Renal pelvis (tissue), 4 donors: ENCODE measurements around the gene MYO16. TPM values are rescaled to one million over a fixed set of nuclear protein-coding genes. Genes with fewer than 3 reads are reported as not detected.

Source experiments
- DNase-seq: peaks from one replicate; pipeline ENCODE4 v3.0.0-alpha.2; 2013
- polyA plus RNA-seq, 3 donors: library from polyadenylated mRNA; unstranded; fragments of 120-200 nt; gene quantifications; one replicate each; pipeline ENCODE4 v1.2.1, GENCODE V29; 2013; ENCODE audit not compliant: insufficient read length in 3 of 3

Gene MYO16
- polyA plus RNA-seq, 3 donors, result 0.26 to 0.54 (median 0.52) TPM

DNA sequence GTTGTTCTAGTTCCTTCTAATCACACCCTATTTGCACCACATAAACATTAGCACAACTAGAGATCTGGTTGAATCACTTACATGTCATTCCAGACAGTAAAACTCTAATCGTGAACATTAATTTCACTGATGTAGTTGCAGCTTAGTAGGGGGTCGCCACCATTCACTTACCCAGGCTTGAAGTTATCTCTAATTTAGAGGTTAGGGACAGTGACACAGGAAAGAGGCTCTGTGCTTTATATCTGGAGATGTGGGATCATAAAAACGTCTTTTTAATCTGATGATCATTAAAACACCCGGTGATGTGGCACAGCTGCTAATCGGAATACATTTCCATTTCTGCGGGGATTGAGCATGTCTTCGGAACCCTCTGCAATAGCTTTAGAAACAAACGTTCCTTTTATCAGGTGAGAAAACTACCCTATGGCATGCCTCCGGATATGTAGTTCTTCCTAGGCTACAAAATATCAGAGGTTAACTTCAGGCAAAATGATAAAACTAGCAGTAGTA, 523.0 kb downstream of the MYO16 start:
- no peak for DNase-seq

DNA sequence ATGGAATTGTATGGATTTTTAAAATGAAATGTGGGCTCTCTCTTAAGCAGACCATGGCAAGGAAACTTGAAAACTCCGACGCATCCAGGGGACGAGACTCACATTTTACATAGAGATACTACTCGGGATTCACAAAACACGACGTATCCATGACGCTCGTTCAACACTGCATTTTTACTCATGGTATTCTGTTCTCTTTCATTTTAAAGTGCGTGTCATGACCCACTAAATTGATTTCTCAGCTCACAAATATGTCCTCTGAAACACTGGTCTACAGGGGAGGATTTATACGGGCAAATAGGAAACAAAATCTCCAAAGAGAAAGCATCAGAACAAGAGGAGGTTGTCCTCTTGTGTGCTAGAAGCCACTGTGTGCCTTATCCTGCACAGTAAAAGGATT, 523.5 kb downstream of the MYO16 start:
- no peak for DNase-seq

DNA sequence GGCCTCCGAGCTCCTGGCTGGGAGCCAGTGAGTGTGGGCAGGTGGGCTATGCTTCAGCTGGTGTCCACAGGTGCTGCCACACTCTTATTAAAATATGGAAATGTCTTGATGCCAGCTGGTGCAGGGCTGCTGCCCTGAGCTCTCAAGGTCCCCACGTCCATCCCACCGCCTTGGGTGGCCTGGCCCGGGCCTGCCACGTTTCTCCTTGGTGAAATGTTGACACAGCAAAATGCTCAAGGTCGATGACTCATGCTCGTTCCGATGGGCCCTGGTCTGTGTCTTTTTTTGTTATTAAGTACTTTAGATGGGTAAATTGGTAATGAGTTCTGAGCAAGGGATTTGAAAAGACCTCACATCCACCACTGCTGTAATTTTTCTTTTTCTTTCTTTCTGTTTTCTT, 524.7 kb downstream of the MYO16 start:
- no peak for DNase-seq

DNA sequence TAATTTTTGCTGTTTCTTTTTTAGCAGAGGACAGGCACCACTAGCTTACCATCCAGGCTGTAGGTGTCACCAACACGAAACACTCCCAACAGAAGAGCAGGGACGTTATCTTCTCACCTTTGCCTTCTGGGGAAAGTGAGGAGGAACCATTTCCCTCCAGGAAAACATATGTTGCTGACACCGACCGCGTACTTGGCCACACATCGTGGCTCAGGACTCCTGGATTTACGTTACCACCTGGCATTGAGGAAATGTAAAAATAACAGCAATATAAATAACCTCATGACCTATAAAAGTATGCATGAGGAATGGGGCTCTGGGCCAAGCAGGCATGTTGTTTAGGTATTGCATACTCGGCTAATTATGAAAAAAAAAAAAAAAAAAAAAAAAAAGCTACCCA, 525.1 kb downstream of the MYO16 start:
- no peak for DNase-seq

GRCh38 chr13:109154966-109155761, 525.8 kb downstream of the MYO16 start:
- no peak for DNase-seq

DNA sequence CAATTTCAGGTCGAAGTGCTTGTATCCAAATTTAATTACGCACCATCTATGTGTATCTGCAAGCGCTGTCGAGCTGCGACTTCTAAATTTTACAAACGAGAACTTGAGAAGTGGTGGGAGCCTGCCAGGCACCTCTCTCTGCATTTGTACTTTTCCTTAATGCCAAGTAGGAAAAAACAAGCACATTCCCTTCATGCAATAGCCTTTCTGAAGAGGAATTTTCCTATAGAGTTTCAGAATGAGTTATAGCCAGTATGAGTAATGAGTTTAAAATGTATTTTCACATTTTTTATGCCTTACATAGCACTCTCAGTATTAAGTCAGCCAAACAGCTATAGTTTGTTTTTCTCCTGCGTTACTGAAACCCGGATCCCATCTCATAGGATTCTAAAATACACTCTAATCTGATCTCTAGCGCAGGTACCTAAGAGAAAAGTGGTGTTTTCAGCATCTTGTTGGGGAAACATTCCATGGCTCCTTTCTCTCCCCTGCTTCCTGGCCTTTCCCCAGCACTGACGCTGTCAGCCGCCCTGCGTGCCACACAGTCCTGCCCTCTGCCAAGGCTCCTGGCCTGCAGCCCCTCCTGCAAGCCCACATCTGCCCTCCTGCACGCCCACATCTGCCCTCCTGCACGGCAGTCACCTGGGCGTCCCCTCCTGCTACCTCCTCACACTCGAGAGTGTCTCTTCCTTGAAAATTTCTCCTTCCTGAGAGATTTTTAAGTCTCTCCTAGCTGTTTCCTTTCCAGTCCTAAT, 526.9 kb downstream of the MYO16 start:
- DNase-seq, result no peak

GRCh38 chr13:109157275-109157674, 527.9 kb downstream of the MYO16 start:
- no peak for DNase-seq

- no peak for DNase-seq
Measured at GRCh38 chr13:109158383-109158782, 529.0 kb downstream of the MYO16 start.

- DNase-seq, result no peak
Measured at GRCh38 chr13:109159650-109160309, 530.4 kb downstream of the MYO16 start.

GRCh38 chr13:109160357-109160756, 530.9 kb downstream of the MYO16 start:
- DNase-seq, result no peak

DNA sequence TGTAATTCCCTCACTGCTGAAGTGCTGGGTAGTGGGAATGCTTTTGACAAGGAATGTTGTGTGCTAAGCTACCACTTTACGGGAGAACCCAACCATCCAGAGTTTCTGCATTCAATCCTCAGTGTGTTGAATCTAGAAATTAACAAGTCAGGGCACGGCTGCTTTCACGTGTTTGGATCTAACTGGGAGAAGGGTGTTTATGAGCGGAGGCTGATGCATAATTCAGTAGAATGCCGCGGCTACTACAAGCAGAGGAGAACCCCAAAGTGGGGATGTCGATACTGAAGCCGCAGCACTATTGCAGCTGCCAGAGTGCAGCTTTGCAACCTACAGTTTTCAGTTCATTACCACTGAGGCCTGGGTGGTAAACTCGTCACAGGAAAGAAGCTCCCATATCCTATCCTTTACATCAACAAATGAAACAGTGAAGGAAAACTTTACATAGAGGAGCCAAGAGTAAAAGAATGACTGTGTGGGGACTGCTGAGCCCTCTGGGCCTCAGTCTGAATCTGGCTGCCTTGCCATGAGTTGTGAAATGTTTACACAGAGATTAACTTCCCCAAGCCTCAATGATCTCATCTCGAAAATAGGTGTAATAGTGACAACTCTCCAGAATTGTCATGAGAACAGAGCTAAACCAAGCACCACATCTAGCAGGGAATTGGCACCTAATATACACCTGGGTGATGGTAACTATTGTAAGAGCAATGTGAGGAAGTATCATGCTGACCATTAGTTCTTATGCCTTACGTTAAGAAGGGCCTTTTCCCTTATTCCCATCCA, 531.7 kb downstream of the MYO16 start:
- DNase-seq, result no peak

DNA sequence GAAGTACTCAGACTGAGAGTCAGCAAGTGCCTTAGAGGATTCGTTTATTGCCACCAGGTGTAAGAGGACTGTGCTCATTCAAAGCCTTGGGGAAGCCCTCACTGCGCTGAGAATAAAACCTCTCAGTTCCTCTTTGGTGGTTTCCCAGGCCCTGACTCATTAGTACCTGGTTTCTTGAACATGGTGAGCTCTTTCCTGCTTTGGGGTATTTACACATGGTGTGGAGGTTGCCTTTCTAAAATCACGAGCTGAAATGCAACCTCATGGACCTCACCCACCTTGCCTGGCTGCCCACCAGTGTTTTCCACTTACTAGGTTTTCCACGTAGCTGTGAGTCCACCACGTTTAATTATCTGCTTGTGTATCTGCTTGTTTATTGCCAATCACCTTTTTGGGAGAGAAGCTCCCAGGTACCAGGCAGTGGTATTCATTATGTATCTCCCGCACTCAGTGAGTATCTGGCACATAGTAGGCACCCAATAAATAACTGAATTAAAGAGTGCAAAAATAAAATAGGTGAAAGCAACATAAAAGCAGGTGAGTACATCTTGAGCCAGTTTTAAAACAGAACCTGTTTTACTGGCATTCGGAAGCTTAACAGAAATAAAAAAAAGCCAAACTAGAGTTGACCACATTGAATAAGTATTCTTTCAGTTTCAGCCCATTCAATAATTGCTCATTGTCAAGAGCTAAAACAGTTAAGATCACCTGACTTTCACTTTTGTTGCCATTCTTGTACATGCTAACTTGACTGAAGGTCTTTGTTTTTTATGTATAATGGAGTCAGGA, 533.0 kb downstream of the MYO16 start:
- DNase-seq, result no peak

- DNase-seq, result no peak
Measured at GRCh38 chr13:109163037-109163379, 533.6 kb downstream of the MYO16 start.

DNA sequence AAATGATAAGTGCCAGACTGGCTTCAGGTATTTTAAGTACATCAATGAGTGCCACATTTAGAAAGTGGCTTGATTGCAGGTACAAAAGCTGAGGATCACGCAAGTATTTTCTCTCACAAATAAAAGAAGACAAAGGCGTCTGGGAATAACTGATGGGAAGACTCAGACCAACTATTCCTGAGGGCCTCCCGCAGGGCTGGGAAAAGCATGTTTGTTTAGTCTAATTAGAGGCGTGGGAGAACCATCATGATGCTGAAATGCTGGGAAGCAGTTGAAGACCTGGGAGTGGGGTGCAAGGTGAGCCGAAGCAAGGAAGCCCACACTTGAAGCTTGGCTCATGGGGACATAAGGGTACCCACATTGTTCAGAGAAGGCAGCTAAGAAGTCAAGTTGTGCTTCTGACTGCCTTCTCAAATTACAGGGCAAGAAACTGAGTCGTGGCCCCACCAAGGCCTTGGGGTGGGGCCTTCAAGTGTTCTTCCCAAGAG, 536.0 kb downstream of the MYO16 start:
- no peak for DNase-seq

- DNase-seq, result no peak
Measured at GRCh38 chr13:109166804-109167203, 537.4 kb downstream of the MYO16 start.

DNA sequence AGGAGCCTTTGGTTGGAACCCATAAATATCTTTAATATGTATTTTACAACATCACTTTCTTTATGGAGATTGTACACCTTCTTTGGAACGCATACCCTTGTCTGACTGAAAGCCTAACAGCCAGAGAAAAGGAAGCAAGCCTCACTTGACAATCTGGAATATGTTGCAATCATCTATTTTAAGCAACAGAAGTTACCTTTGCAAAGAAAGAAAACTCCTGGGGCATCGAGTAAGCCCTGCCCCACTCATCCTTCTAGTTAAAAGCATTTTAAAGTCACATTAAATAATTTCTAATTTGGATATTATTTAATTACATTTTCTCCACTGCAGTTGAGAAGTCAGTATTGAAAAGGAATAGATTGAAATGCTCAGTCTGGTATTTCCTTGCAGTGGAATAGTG, 542.7 kb downstream of the MYO16 start:
- DNase-seq, result no peak

GRCh38 chr13:109175666-109176065, 546.3 kb downstream of the MYO16 start:
- no peak for DNase-seq

DNA sequence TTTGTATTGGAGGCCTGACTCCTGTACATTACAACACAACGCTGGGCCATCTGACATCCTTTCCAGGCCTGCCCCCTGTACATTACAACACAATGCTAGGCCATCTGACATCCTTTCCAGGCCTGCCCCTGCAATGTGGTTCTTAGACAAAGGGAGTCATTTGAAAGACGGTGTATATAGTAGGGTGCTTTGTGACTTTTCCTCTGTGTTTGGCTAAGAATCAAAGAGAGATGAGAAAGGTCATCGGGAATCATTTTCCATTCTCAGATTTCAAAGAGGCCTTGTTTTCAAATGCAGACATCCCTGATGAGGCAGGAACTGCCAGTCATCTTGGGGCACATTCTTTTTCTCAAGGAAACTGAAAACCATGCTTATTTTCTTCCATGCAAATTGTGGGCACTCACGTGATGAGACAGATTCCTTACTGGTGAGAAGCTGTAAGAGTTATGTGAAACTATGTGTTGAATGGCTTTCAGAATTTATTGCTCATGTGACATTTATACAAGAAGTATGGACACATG, 551.6 kb downstream of the MYO16 start:
- no peak for DNase-seq

- no peak for DNase-seq
Measured at GRCh38 chr13:109182777-109183465, 553.5 kb downstream of the MYO16 start.

DNA sequence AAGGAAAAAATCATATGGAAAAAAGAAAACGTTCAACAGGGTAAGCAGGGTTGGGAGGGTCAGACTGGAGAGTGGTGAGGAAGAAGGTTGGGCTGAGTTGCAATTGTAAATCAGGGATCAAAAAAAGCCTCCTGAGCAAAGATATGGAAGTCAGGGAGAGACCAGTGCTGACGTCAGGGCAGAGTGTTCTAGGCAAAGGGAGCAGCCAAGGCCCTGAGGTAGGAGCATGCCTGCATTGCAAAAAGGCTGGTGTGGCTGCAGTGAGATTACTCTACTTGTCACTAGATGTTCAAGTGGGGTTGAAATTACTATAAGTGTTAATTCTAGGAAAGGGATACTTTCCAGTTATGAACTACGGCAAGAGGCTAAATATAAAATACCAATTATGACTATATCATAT, 562.0 kb downstream of the MYO16 start:
- no peak for DNase-seq
